Fibroblast of lung (primary cell): ENCODE data around the gene GRHL1.

Experiments
- EZH2 ChIP-seq: IDR thresholded peaks from 2 replicates; pipeline ENCODE4 v1.5.1; 2012; ENCODE audit warnings: low read length, control low read depth, mild to moderate bottlenecking; ENCODE audit errors: missing control alignments
- TF ChIP-seq, protein P1 (sequence below), 2 donors: IDR thresholded peaks in 1 of 2; conservative IDR thresholded peaks in 1 of 2; 1 replicate in 1 of 2; 2 replicates in 1 of 2; pipeline ENCODE4 v1.5.1; 2011 to 2012; ENCODE audit warnings: low read length in 2 of 2, control low read depth in 1 of 2, inconsistent platforms in 1 of 2, low read depth in 1 of 2, mild to moderate bottlenecking in 1 of 2

DNA sequence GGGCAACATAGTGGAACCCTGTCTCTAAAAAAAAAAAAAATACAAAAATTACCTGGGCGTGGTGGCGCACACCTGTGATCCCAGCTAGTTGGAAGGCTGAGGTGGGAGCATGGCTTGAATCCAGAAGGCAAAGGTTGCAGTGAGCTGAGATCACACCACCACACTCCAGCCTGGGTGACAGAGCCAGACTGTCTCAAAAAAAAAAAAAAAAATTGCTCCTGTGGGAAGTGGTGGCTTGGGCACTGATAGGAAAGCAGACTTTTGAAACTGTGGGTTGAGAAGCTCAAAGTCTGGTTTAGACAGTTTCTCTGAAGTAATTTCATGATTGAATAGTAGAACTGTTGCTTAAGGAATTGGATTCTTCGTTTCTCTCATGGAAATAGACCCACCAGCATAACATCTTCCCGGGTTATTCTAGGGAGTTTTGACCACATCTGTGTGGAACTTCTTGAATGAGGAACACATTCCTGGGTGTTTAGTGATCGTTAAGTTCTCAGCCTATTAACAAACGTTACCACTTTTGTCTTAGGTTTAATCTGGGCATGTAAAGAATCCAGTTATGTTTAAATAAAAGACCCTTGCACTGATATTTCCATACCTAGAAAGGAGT is 33.5 kb downstream of the GRHL1 start:
- TF ChIP-seq, protein P1, sequence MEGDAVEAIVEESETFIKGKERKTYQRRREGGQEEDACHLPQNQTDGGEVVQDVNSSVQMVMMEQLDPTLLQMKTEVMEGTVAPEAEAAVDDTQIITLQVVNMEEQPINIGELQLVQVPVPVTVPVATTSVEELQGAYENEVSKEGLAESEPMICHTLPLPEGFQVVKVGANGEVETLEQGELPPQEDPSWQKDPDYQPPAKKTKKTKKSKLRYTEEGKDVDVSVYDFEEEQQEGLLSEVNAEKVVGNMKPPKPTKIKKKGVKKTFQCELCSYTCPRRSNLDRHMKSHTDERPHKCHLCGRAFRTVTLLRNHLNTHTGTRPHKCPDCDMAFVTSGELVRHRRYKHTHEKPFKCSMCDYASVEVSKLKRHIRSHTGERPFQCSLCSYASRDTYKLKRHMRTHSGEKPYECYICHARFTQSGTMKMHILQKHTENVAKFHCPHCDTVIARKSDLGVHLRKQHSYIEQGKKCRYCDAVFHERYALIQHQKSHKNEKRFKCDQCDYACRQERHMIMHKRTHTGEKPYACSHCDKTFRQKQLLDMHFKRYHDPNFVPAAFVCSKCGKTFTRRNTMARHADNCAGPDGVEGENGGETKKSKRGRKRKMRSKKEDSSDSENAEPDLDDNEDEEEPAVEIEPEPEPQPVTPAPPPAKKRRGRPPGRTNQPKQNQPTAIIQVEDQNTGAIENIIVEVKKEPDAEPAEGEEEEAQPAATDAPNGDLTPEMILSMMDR (conservative IDR thresholded peaks at IDR 0.05 in 1 of 2, IDR thresholded peaks at IDR 0.05 in 1 of 2; ENCODE audit: low read depth in 1 of 2, low read length in 2 of 2) = no peak
- no peak for TF ChIP-seq EZH2
